ENCODE data around the gene PTPRN2. TPM values are rescaled to one million over a fixed set of nuclear protein-coding genes. Genes with fewer than 3 reads are reported as not detected.
A peak's percentile ranks its signal among the peaks of the same experiment; 100 is the strongest.

Gene PTPRN2
- total and polyA plus RNA-seq, 2 donors from 2014 or later = 4.8 to 6.2 TPM

DNA sequence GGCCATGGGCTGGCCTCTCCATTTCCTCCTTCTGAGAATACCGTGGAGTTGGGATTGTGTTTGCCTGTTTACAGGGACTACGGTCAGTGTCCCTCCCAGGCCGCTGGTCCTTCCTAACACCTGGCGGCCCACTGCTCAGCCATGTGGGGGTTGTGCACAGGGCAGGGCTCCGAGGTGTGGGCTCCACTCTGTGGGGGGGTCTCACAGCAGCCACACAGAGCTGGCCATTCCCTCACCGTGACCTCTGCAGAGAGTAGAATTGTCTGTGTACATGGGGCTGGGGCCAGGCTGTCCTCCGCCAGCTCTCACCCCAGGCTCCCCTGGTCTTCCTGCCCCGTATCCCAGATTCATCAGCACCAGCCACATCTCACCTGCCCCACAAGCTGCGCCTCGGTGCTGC is 60.1 kb downstream of the PTPRN2 start:
- intact Hi-C loops (cut with DNase I) = no loop called here
- Histone ChIP-seq H3K4me3 (ENCODE audit: low read length in 3 of 3) (no peak overlapping the region), H3K9ac (ENCODE audit: low read length in 3 of 3) (no peak overlapping the region), H3K36me3 (ENCODE audit: control insufficient read depth in 2 of 3, insufficient read depth in 3 of 3, low read length in 3 of 3) (no peaks in the 10 kb centered on the region), H3K27ac (ENCODE audit: low read depth in 2 of 2, low read length in 2 of 2) (no peak overlapping the region), H3K27me3 (ENCODE audit: control insufficient read depth, insufficient read depth, low read length) (no peaks in the 10 kb centered on the region), H3K9me3 (ENCODE audit: control insufficient read depth in 2 of 3, insufficient read depth in 1 of 3, low read length in 3 of 3) (no peaks in the 10 kb centered on the region), H3K4me1 (ENCODE audit: control insufficient read depth in 2 of 3, insufficient read depth in 2 of 3, low read depth in 1 of 3, low read length in 3 of 3) (no peaks in the 10 kb centered on the region)
- no peak for TF ChIP-seq CTCF (IDR thresholded peaks at IDR 0.05; ENCODE audit: borderline replicate concordance, extremely low read depth, insufficient read depth)
- DNase-seq (peak in 1 of 5 donors; percentile 59), FAIRE-seq (no peak)

DNA sequence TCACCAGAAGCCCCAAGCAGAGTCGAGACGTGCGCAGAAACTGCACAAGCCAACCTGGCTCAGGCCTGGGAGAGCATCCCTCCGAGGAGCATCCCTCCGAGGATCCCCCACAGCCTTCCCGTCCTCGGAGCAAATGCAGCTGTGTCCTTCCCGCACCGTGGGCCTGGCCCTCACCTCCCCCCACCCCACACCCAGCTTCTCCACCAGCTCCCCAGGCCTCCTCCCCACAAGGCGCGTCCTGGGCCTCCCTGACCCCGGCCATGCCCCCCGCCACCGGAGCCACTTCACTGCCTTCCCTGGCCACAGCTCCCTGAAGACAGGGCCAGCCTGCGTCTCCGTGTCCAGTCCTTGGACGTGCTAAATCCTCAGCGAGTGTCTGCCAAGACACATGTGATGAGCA is 60.6 kb downstream of the PTPRN2 start:
- DNase-seq = peak in 1 of 5 donors; percentile 37
- intact Hi-C loops (cut with DNase I) = no loop called here
- no peak for TF ChIP-seq CTCF (IDR thresholded peaks at IDR 0.05; ENCODE audit: borderline replicate concordance, extremely low read depth, insufficient read depth)
- Histone ChIP-seq H3K4me1 (ENCODE audit: control insufficient read depth in 2 of 3, insufficient read depth in 2 of 3, low read depth in 1 of 3, low read length in 3 of 3) (no peaks in the 10 kb centered on the region), H3K4me3 (ENCODE audit: low read length in 3 of 3) (no peak overlapping the region), H3K9me3 (ENCODE audit: control insufficient read depth in 2 of 3, insufficient read depth in 1 of 3, low read length in 3 of 3) (no peaks in the 10 kb centered on the region), H3K9ac (ENCODE audit: low read length in 3 of 3) (no peak overlapping the region), H3K36me3 (ENCODE audit: control insufficient read depth in 2 of 3, insufficient read depth in 3 of 3, low read length in 3 of 3) (no peaks in the 10 kb centered on the region), H3K27ac (ENCODE audit: low read depth in 2 of 2, low read length in 2 of 2) (no peak overlapping the region), H3K27me3 (ENCODE audit: control insufficient read depth, insufficient read depth, low read length) (no peaks in the 10 kb centered on the region)
- FAIRE-seq = no peak

GRCh38 chr7:158526531-158526930 is 61.1 kb downstream of the PTPRN2 start:
- FAIRE-seq (no peak), DNase-seq (peak in 1 of 5 donors; percentile 58)
- intact Hi-C loops (cut with DNase I) = no loop called here
- H3K36me3 ChIP-seq (ENCODE audit: control insufficient read depth in 2 of 3, insufficient read depth in 3 of 3, low read length in 3 of 3) = no peaks in the 10 kb centered on the region
- no peaks in the 10 kb centered on the region for H3K9me3 ChIP-seq (ENCODE audit: control insufficient read depth in 2 of 3, insufficient read depth in 1 of 3, low read length in 3 of 3)
- H3K27ac ChIP-seq (ENCODE audit: low read depth in 2 of 2, low read length in 2 of 2) = no peak overlapping the region
- H3K9ac ChIP-seq (ENCODE audit: low read length in 3 of 3) = no peak overlapping the region
- no peaks in the 10 kb centered on the region for H3K27me3 ChIP-seq (ENCODE audit: control insufficient read depth, insufficient read depth, low read length)
- no peak for TF ChIP-seq CTCF (IDR thresholded peaks at IDR 0.05; ENCODE audit: borderline replicate concordance, extremely low read depth, insufficient read depth)
- no peak overlapping the region for H3K4me3 ChIP-seq (ENCODE audit: low read length in 3 of 3)
- no peaks in the 10 kb centered on the region for H3K4me1 ChIP-seq (ENCODE audit: control insufficient read depth in 2 of 3, insufficient read depth in 2 of 3, low read depth in 1 of 3, low read length in 3 of 3)

Data from kidney (tissue), 14 donors.